Measurements from ENCODE around the gene ASCL5.

ASCL5 gene, protein sequence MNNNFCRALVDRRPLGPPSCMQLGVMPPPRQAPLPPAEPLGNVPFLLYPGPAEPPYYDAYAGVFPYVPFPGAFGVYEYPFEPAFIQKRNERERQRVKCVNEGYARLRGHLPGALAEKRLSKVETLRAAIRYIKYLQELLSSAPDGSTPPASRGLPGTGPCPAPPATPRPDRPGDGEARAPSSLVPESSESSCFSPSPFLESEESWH

DNA sequence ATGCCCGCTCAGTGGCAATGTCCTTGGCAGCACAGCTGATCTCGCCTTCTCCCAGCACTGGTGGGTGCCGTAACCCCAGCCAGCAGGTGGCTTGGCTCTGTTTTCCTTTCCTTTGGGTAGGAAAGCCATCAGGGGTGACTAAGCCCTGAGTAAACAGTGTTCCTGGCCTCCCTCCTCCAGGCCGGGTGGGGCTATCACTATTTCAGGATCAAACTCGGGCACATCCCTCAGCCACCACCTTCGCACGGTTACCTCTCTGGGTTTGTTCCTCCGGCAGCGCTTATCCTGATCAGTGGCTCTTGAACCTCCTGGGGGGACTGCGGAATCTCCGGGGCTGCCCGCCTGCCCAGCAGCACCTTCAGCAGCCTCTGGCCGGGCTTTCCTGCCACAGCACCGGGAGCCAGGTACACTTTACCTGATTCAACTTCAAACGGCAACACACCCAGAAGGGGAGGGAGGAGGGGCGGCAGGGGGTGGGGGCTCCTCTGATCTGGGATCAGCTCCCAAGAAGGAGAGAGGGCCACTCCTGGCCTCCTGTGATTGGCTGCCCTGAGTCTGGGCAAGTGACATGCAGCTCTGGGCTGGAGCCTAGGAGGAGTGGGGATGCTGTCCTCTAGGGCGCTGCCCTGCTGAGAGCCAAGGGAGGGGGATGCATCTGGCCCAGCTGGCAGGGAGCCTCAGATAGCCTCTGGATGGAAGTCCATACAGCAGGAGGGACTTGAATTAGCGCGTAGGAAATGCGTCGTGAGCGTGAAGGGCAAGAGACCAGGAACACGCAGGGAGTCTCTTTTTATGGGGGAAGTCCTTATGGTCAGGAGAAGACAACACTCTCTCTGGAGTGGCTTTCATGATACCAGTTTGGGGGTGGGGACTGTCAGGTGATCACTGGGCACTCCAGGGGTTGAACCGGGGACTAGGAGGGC is at the start of gene ASCL5:
ASCL5 (minus strand) TSS at position 353 of the 923 bp plus-strand sequence. CDS start 11,812 bp downstream, outside the sequence.
- Histone ChIP-seq H3K9me3 (ENCODE audit: control insufficient read depth, insufficient read depth, low read length) (no peaks in the 10 kb centered on the region), H3K4me1 (ENCODE audit: control insufficient read depth, insufficient read depth, low read length) (peaks cover 8% of the 10 kb centered on the region), H3K9ac (ENCODE audit: low read depth, low read length) (no peak within 1 kb of the TSS), H3K27me3 (ENCODE audit: control insufficient read depth, insufficient read depth, low read length) (peaks cover 10% of the 10 kb centered on the region), H3K36me3 (ENCODE audit: control insufficient read depth, insufficient read depth, low read length) (no peaks in the 10 kb centered on the region), H3K4me3 (ENCODE audit: low read depth, low read length) (peak within 1 kb of the TSS; percentile 43)

DNA sequence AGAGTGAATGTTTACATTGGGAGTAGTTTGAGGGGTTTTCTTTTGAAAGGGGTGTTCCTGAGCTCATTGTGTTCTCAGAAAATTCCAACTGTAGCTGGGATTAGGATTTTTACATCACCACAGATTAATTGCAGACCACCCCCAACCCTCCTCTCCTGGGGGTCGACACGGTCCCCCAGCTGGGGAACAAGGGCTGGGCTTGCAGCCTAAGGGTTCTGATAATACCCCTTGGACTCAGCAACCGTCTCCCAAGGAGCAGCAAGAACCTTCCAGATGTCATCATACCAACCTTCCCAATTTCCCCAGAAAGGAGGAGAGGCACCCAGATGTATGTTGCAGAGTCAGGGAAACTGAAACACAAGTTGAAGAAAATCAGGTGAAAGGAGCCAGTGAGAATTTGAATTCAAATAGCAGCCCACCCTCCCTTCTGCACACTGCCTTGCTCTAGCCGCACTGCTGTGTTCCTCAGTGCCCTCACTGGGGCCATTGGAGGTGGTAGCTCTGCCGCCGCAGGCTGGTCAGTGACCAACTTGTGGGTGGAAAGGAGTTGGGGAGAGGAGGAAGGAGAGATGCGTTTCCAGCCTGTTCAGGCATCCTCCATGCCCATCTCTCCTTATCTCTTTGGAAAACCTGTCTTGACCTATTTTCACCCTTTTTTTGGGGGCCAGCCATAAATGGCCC is 49.0 kb upstream of the ASCL5 start:
- no peaks in the 10 kb centered on the region for H3K36me3 ChIP-seq (ENCODE audit: control insufficient read depth, insufficient read depth, low read length)
- H3K4me3 ChIP-seq (ENCODE audit: low read depth, low read length) = no peak overlapping the region
- peaks cover 3% of the 10 kb centered on the region for H3K4me1 ChIP-seq (ENCODE audit: control insufficient read depth, insufficient read depth, low read length)
- peaks cover 16% of the 10 kb centered on the region for H3K27me3 ChIP-seq (ENCODE audit: control insufficient read depth, insufficient read depth, low read length)
- H3K9me3 ChIP-seq (ENCODE audit: control insufficient read depth, insufficient read depth, low read length) = no peaks in the 10 kb centered on the region
- H3K9ac ChIP-seq (ENCODE audit: low read depth, low read length) = no peak overlapping the region

DNA sequence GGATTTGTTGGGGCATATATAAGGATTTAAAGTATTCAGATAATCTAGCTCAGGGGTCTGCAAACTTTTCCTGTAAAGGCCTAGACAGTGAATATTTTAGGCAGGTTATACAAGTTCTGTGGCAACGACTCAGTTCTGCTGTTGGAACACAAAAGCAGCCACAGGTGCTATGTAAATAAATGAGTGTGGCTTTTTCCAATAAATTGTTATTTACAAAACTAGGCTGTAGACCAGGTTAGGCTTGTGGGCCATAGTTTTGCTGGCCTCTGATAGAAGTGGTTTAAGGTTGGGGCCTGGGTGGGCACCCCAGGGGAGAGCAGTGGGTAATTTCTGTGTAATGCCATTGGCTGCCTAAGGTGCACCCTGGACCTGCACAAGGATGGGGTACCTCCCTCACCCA is 46.8 kb upstream of the ASCL5 start:
- peaks cover 7% of the 10 kb centered on the region for H3K4me1 ChIP-seq (ENCODE audit: control insufficient read depth, insufficient read depth, low read length)
- H3K9me3 ChIP-seq (ENCODE audit: control insufficient read depth, insufficient read depth, low read length) = no peaks in the 10 kb centered on the region
- no peaks in the 10 kb centered on the region for H3K36me3 ChIP-seq (ENCODE audit: control insufficient read depth, insufficient read depth, low read length)
- no peak overlapping the region for H3K9ac ChIP-seq (ENCODE audit: low read depth, low read length)
- no peak overlapping the region for H3K4me3 ChIP-seq (ENCODE audit: low read depth, low read length)
- peaks cover 33% of the 10 kb centered on the region for H3K27me3 ChIP-seq (ENCODE audit: control insufficient read depth, insufficient read depth, low read length)

DNA sequence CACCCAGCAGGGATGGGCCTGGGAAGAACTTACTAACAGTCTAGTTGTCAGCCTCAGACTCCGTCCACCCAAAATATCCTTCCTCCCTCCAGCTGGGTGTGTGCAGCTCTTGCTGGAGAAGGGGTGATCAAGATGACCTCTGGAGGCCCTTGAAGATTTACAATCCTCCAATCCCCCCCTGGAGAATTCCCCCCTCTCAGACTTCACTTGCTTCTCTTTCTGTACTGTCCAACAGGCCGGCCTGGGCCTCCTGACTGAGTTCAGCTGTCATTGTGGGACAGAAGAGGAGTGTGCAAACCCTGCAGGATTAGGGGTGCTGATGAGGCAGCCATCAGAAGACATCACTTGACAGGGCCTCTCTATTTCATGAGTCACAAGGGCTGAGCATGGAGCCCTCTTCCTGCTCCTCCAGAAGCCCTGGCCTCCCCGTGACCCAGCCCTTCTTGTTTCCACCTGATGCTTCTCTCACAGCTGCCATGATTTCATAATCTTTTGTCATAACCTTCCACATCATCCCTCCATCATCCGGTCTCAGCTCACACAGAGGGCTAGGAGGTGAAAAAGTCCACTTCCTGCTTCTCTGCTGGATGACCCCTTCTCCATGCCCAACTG is 46.1 kb upstream of the ASCL5 start:
- peaks cover 7% of the 10 kb centered on the region for H3K4me1 ChIP-seq (ENCODE audit: control insufficient read depth, insufficient read depth, low read length)

DNA sequence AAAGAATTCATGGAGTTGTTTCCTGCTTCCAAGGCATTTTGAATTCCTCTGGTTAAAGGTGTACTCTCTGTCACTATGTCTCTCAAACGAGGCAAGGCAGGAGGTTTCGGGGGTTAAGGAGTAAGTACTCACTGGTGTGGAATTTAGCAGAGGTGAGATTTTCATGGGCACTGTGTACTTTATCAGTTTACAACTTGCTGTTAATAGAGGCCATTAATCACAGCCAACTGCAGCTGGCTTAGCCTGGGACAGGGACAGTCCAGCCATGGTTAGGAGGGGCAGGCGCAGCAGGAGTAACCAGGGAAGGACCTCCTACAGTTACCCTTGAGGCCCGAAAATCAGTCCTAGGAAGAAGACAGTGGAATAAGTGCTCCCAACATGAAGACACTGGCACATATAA is 45.3 kb upstream of the ASCL5 start:
- Histone ChIP-seq H3K9me3 (ENCODE audit: control insufficient read depth, insufficient read depth, low read length) (no peaks in the 10 kb centered on the region), H3K36me3 (ENCODE audit: control insufficient read depth, insufficient read depth, low read length) (no peaks in the 10 kb centered on the region), H3K4me3 (ENCODE audit: low read depth, low read length) (no peak overlapping the region), H3K4me1 (ENCODE audit: control insufficient read depth, insufficient read depth, low read length) (peaks cover 7% of the 10 kb centered on the region), H3K27me3 (ENCODE audit: control insufficient read depth, insufficient read depth, low read length) (peaks cover 33% of the 10 kb centered on the region), H3K9ac (ENCODE audit: low read depth, low read length) (no peak overlapping the region)

More for the DNA sequence above, 46.1 kb upstream of the ASCL5 start:
- H3K4me3 ChIP-seq (ENCODE audit: low read depth, low read length) = no peak overlapping the region
- H3K9me3 ChIP-seq (ENCODE audit: control insufficient read depth, insufficient read depth, low read length) = no peaks in the 10 kb centered on the region
- no peaks in the 10 kb centered on the region for H3K36me3 ChIP-seq (ENCODE audit: control insufficient read depth, insufficient read depth, low read length)
- no peak overlapping the region for H3K9ac ChIP-seq (ENCODE audit: low read depth, low read length)
- H3K27me3 ChIP-seq (ENCODE audit: control insufficient read depth, insufficient read depth, low read length) = peaks cover 33% of the 10 kb centered on the region

DNA sequence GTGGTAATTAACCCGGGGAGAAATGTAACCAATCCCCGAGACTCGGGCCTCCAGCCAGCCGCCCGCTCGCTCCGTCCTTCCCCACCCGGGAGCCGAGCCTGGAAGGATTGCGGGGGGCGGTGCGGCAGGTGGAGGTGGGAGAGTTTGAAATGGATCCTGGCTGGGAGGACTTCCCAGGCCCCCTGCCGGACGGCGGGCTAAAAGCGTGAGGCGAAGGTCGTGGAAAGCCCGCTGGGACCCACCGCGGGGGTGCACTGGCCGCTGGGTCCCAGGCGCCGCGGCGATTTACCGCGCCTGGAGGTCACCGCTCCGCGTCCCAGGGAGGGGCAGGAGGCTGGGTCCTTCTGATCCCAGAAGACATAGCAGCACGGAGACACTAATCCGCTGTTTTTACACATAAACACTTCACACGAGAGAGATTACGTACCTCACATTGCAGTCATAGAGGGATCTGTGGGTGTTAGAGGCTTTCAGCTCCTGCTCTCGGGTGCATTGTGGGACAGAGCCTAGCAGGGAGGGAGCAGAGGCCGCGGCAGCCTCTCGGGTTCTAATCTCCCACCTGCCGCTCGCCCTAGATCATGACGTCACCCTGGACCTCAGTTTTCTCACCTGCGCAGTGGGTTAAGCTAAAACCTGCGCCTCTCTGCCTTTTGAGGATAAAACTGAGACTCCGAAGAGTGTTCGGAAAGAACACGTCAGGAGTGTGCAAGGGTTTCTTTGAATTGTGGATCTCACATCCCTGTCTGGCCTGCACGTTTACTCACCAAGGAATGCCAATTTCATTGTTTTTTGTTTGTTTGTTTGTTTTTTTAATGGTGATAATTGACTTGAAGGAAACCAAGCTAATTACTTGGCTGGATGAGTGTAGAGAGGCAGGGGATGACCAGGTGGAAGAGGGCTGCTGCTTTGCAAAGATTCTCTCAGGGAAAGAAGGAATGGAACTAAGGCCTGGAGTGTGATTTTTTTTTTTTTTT is 44.4 kb upstream of the ASCL5 start:
- peak overlapping the region; percentile 55 for H3K9ac ChIP-seq (ENCODE audit: low read depth, low read length)

DNA sequence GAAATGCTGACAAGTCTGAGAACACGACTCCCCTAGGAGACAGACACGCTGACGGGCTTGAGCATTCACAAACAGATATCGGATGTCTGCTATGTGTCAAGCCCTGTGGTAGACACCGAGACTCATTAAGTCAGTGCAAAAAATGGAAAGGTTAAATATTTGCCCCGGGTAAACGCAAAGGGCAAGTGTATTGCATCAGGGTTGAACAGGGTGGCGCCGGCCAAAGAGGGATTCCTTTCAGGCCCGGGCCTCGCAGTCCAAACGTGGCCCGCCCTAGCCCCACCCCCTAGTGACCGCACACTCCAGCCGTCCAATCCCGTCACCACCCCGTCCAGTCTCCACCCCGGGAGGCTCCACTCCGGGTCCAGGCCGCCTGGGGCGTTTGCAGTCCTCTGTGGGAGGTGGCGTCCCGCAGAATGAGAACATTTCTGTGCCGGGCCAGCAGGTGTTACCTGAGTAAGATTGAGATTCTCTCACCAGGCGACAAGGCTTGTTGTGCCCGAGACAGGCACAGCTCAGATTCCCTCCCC is 43.6 kb upstream of the ASCL5 start:
- H3K36me3 ChIP-seq (ENCODE audit: control insufficient read depth, insufficient read depth, low read length) = no peaks in the 10 kb centered on the region
- peaks cover 7% of the 10 kb centered on the region for H3K4me1 ChIP-seq (ENCODE audit: control insufficient read depth, insufficient read depth, low read length)
- peak overlapping the region; percentile 55 for H3K9ac ChIP-seq (ENCODE audit: low read depth, low read length)
- H3K27me3 ChIP-seq (ENCODE audit: control insufficient read depth, insufficient read depth, low read length) = peaks cover 33% of the 10 kb centered on the region
- H3K9me3 ChIP-seq (ENCODE audit: control insufficient read depth, insufficient read depth, low read length) = no peaks in the 10 kb centered on the region
- peak overlapping the region; percentile 88 for H3K4me3 ChIP-seq (ENCODE audit: low read depth, low read length)

More for the DNA sequence above, 44.4 kb upstream of the ASCL5 start:
- H3K9me3 ChIP-seq (ENCODE audit: control insufficient read depth, insufficient read depth, low read length) = no peaks in the 10 kb centered on the region
- peaks cover 33% of the 10 kb centered on the region for H3K27me3 ChIP-seq (ENCODE audit: control insufficient read depth, insufficient read depth, low read length)
- H3K4me3 ChIP-seq (ENCODE audit: low read depth, low read length) = peak overlapping the region; percentile 88
- H3K4me1 ChIP-seq (ENCODE audit: control insufficient read depth, insufficient read depth, low read length) = peaks cover 7% of the 10 kb centered on the region
- no peaks in the 10 kb centered on the region for H3K36me3 ChIP-seq (ENCODE audit: control insufficient read depth, insufficient read depth, low read length)

DNA sequence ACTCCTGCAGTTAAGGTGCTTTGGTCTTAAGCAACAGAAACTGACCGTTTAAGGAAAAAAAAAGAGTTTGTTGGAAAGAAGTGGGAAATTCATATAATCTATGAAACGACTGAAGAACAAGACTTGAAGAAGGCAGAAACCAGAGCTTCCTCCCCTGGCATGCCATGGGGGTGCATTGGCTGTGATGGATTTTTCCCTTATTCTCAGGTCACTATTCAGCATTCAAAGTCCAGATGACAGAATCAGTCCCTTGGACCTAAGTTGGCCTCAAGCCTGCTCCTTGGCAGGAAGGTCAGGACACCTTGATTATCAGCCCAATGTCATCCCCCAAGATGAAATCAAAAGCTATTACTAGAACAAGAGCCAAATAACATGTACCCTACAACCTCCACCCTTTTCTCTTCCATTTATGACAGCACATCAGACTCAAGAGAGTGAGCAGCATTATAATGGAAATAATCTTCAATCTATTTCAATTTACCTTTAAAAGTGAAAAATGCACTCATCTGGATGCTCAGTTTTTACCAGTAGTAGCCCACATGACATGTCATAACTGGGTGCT is 43.1 kb upstream of the ASCL5 start:
- Histone ChIP-seq H3K4me3 (ENCODE audit: low read depth, low read length) (peak overlapping the region; percentile 88), H3K4me1 (ENCODE audit: control insufficient read depth, insufficient read depth, low read length) (peaks cover 7% of the 10 kb centered on the region), H3K9ac (ENCODE audit: low read depth, low read length) (no peak overlapping the region), H3K27me3 (ENCODE audit: control insufficient read depth, insufficient read depth, low read length) (peaks cover 33% of the 10 kb centered on the region), H3K9me3 (ENCODE audit: control insufficient read depth, insufficient read depth, low read length) (no peaks in the 10 kb centered on the region), H3K36me3 (ENCODE audit: control insufficient read depth, insufficient read depth, low read length) (no peaks in the 10 kb centered on the region)

DNA sequence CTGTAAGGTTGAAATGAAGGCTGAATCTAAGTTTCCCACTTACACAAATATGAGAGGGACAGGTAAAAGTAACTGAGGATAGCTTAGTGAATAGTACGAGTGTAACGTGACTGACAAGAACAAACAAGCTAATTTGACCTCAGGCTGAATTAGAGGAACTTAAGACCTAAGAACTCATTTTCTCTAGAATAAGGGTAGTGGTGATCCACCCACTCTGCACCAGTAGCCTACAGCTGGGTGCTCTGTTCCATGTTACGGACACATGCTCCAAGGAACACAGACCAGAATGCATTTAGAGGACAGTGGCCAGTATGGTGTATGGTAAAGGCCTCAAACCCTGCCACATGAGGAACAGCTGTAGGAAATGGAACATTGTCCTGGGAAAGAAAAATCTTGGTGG is 42.2 kb upstream of the ASCL5 start:
- no peaks in the 10 kb centered on the region for H3K36me3 ChIP-seq (ENCODE audit: control insufficient read depth, insufficient read depth, low read length)
- no peaks in the 10 kb centered on the region for H3K9me3 ChIP-seq (ENCODE audit: control insufficient read depth, insufficient read depth, low read length)
- H3K4me3 ChIP-seq (ENCODE audit: low read depth, low read length) = no peak overlapping the region
- H3K4me1 ChIP-seq (ENCODE audit: control insufficient read depth, insufficient read depth, low read length) = peaks cover 3% of the 10 kb centered on the region
- H3K9ac ChIP-seq (ENCODE audit: low read depth, low read length) = no peak overlapping the region
- peaks cover 33% of the 10 kb centered on the region for H3K27me3 ChIP-seq (ENCODE audit: control insufficient read depth, insufficient read depth, low read length)
